Left kidney (tissue), 2 donors: Measurements from ENCODE around the gene COL28A1. TPM values are rescaled to one million over a fixed set of nuclear protein-coding genes. Genes with fewer than 3 reads are reported as not detected.
"Not testable (repeated sequence)": the region's sequence is repeated elsewhere in the genome, so short reads cannot be mapped to it uniquely, and the experiment has no call there.

Experiments
- DNase-seq: peaks from one replicate; pipeline ENCODE4 v3.0.0-alpha.2; 2013
- polyA plus RNA-seq: library from polyadenylated mRNA; unstranded; fragments of 120-200 nt; gene quantifications from one replicate; pipeline ENCODE4 v1.2.1, GENCODE V29; 2013; ENCODE audit not compliant: insufficient read length

COL28A1 gene
- polyA plus RNA-seq, 1 donor = 11.9 TPM

DNA sequence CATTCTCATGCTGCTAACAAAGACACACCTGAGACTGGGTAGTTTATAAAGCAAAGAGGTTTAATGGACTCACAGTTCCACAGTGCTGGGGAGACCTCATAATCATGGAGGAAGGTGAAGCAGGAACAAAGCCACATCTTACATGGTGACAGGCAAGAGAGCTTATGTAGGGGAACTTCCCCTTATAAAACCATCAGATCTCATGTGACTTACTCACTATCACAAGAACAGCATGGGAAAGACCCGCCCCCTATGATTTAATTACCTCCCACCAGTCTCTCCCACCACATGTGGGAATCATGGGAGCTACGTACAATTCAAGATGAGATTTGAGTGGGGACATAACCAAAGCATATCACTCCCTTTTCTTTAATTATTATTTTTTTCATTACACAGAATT, 16.6 kb downstream of the COL28A1 start:
- DNase-seq = no peak

DNA sequence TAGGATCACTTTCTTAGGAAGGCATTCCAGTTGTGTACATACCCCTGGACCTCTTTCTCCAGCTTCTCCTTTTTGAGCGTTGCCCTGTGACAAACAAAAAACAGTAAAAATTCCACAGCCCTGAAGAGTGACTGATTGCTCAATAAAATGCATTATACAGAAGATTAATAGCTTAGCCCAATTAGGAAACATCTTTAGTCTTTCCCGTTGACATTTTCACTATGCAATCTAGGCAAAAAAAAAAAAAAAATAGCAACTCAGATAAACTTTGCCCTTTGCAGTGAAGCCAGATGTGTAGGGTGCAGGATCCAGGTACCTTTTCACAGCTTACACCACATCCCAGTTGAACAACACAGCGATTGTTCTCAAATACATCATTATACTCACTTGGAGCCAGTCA, 17.9 kb downstream of the COL28A1 start:
- DNase-seq = peak; percentile 26

DNA sequence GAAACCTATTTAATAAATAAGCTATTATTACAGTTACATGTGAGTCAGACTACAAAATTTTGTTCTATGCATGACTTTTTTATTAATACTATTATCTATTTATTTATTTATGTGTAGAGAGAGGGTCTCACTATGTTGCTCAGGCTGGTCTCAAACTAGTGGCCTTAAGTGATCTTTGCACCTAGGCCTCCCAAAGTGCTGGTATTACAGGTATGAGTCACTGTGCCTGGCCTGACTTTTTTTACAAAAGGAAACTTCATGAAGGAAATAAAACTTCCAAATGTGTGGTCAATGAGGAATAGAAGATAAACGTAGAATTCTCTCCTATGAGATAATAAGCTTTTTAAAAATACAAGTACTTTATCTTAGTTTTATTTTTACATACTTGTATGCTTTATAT, 19.0 kb downstream of the COL28A1 start:
- no peak for DNase-seq

DNA sequence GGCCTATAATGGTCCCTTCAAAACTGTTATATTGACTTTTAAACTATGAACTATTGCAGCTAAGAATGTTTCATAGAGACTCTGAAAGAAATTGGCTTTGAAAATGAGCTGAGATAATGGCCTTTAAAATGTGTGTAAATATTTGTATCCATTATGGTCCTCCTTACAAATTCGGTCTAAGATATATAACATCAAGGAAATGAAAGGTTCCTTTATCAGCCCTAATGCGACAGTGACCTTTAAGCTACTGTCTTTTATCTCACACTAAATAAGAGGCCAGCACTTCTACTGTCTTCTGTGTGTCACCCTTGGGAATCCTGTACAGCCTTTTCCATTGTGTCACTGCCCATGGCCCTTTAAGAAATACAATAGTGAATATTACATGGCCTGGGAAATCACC, 19.5 kb downstream of the COL28A1 start:
- no peak for DNase-seq

DNA sequence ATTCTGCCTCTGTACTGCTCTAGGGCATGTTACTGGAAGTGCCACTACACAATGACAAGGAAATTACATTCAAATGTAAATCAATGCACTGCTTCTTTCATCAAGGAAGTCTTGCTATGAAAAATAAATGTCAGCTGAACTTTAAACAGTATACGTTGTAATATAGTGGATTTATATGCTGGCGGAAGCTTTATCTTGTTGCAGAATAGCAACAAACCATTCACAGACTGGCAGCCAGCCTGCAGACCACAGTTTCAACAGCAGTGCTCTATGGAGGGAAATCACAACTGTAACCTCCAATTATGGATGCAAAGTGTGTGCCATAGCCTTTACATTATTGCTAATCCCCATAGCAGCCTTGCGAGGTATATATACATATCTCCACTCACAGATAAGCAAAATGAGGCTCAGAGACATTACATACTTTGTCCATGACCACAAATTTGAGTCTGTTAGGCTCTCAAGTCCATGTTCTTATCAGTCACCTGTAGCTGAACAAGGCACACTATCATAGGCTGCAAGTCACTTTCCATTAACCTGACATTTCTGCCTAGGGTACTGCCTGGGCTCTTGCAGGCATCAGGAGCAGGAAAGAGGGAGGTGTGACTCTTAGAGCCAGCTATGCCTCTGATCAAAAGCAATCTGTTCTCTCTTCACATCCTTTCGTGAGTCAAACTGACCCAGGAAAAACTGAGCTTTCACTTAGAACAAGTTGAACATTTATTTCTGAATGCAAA, 22.6 kb downstream of the COL28A1 start:
- no peak for DNase-seq

DNA sequence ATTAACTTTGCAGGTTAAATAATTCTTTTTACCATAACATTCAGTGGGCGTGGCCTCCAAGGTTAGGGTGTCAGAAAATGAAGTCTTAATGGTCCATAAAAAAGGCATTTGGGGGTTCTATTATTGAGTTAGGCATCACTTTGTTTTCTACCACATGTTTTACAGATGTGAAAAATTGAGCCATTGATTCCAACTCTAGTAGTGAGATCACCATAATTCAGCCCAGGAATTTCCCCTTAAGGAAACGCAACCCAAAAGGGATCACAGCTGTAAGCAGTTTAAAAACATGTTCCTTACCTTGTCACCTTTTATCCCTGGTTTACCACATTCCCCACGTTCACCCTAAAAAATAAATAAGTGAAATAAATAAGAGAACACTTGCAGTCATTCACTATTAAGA, 24.9 kb downstream of the COL28A1 start:
- no peak for DNase-seq

DNA sequence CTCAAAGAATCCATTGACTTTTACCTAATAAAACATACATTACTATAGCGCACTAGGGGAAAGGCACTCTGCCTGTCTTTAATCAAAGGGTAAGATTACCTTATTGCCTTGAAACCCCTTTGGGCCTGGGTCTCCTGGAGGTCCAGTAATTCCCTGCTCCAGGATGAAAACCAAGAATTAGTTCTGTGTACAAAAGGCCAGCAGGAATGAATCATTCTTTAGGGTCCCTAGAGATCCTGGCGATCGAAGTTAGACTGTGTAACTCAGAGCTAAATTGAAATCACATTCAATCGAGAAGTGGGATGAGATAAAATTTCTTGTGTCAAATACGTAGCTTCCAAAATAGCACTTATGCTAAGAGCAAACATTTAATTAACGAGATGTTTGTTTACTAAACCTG, 29.8 kb downstream of the COL28A1 start:
- DNase-seq = no peak

DNA sequence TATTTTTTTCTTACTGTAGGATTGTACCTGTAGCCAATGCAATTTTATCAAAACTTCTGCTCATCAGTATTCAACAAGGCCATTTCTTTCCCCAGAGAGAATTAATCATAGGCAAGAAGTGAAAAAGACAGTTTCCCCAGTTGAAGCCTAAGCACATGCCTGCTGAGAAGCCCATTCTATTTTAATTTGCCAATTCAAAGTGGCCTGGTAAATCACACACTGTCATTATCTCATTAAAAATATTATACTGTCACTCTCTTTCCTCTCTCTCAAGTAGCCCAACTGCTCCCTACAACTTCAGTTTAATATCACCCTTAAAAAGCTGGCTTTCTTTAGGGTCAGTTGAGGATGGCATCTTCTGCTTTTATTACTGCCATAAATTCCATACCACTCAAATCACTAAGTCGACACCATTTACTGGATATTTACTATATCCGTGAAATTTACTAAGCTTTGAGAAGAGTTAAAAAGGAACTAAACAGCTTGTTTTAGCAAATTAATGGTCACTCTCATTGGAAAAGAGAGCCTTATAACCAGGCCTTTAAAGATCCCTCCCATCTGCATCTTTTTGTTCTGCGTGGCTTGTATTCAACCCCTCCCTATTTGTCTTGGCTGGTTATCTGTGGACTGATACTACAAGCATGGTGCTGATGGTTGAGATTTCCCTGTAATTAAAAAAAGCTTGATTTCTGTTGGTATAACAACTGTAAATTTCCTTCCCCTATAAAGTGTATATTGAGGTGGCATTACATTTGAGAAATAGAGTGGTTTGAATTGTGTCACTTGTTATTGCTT, 30.6 kb downstream of the COL28A1 start:
- no peak for DNase-seq

DNA sequence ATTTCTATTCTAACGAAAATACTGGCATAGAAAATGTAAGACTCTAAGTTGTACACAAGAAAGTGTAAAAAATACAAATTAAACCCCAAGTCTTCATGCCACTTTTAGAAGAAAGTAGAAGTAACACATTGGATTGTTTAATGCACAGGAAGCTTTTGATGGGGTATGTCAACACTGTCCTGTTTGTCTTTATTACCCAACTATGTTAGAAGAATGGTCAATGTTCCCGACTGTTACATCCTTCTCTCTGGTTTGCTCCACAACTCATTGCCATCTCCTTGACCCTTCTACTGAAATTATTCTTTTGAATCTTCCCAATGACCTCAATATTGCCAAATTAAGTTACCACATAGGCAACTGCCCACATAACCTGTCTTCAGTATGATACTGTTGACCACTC, 35.8 kb downstream of the COL28A1 start:
- DNase-seq = no peak

DNA sequence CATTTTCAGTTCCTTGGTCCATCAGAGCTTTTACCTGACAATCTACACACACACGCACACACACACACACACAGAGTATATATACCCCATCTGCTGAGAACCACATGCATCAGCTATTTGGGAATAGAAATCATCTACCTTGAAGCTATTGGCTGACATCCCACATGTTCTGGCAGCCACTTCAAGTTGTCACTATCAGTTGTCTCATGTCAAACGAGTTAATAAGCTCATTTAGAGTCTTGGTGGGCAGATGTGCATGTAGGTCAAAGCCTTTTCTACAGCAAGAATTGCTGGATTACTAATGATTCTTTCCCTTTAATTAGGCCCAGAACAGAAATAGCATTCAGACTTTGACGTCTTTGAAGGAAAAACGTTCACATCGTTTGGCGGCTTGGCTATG, 36.8 kb downstream of the COL28A1 start:
- DNase-seq = no peak

DNA sequence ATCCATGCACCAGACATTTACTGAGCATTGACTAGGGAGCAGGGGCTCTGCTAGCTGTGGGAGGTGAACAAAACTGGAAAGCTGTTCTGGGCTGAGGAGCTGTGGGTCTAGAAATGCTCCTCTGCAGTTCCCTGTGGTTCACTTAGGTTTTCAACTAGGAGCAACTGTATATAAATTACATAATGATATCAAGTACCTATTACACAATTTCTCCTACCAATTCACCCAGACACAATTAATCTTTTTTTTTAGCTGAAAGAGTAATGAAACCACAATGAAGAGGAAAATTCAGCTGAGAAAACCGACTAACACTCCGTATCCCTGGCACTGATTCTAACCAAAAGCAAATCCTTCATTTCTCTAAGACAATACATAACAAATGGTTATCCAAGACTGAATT, 39.4 kb downstream of the COL28A1 start:
- no peak for DNase-seq

DNA sequence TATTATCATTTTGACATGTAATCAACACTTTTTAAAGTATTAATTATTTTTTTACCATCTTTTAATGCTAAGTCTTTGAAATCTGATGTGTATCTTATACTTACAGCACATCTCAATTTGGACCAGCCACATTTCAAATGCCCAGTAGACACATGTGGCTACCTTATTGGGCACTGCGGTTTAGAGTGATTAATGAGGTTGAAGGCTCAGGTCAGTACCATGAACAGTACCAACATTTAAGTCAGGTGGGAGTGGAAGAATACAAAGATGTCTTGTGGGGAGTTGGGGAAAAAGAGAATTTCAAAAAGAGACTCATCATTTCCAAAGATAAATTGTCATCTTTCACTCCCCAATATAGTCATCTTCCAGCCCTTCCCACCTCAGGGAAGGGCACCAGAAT, 40.5 kb downstream of the COL28A1 start:
- no peak for DNase-seq

DNA sequence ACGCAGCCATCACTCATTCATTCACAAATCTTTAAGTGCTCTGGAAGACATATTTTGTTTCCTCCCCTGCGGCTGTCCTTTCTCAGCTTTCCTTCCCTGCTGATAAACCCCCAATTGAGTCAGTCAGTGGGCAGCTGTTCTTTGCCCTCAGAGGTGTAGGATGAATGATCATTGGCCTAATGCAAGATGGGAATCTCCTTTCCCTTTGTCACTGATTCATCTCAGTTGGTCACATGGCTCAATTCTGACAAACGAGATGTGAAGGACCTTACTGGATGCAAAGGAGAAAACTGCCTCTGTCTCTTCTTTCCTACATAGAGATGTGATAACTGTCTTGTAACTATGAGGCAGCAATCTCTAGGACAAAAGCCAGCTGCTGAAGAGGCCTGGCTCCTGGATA, 44.6 kb downstream of the COL28A1 start:
- no peak for DNase-seq

DNA sequence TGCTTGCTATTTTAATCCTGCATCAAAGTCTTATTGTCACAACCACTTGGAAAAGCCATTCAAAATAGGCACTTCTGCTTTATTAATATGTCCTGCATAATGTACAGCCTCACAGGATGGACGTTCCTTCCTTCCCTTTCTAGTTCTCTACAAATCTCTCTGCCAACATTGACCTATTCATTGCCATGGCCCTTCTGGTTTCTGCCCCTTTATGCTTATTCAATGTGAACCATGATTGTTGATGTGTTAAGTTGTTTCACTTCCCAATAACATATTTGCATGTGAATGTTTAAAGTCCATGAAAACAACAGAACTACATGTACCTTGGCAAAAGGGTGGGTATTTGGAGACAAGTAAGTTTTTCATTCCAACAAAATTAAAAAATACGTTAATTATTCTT, 45.7 kb downstream of the COL28A1 start:
- DNase-seq = no peak

DNA sequence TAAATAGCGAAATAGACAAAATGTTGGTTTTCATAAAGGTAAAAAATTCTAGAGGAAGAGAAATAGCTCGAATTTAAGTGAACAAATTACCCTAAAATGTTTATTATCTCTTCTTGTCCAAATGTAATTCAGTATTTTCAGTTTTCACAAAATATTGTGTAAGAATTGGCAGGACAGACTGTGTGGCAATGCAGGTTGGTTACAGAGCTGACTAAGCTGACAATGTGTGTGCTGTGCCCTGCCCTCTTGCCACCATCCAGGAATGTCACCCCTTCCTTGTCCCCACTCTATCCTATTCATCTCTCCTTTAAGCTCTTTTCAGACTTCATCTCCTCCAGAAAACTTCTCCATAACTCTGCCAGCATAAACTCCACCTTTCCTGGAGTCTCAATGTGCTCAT, 46.1 kb downstream of the COL28A1 start:
- no peak for DNase-seq

DNA sequence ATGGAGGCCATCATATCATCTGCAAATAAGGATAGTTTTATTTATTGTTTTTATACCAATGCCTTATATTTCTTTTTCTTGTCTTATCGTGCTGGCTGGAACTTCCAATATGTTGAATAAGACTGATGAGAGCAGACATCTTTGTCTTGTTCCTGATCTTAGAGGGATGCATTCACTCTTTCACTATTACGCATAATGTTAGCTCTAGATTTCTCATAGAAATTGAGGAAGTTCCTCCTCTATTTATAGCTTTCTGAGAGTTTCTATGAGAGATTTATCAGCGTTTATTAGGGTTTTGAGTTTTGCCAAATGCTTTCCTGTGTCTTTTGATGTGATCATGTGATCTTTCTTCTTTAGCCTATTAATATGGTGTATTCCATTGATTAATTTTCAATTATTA, 49.3 kb downstream of the COL28A1 start:
- no peak for DNase-seq

DNA sequence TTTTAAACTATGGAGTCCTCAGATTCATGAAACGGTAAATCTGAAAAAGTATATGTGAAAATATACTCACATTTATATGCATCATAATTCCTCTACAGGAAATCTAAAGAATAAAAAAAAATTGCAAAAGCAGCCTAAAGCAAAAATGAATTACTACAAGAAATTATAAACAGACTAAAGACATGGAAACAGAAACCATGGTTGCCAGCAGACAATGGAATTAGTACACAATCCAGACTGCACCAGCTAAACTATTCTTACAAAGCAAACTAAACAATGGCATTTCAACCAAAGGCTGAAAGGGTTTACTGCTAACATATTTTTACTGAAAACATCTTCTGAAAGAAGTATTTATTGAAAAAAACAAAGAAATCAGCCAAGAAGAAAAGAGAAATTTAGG, 51.6 kb downstream of the COL28A1 start:
- no peak for DNase-seq

DNA sequence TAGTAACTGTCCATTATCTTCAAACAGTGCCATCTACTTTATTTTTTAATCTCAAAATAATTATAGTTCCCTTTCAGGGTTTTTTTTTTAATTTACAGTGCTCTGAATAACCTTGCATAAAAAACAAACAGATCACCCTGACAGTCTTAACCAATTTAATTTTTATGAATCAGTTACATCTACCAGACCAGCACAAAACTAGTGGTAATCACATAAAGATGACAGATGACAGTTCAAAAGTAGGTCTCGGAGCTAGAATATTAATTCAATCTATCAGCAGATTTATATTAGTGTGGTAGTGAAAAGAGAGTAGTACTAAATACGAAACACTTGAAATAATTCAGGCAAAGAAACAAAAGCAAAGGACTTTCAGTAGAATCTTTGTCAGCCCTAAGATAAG, 53.9 kb downstream of the COL28A1 start:
- DNase-seq = no peak

DNA sequence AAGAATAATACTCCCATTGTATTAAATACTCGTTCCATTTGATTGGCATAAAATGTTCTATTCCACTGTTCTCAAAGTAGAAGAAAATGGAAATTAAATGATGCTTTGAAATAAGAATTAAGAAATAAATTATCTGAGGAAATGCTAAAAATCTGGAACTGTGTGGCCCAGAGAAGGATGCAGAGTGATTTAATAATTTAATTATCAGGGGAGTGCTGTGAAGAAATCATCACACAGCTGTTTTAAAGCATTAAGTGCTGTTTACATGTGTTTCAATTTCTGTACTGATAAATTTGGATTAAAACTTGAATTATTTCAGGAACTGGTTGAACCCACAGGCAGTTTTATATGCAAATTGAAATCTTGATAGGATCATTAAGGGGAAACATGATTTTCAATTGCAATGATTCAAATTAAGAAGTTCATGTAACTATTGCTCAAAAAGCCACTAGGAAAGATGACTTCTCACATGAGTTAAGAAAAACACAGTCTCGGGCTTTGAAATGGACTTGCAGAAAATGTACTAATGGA, 56.3 kb downstream of the COL28A1 start:
- no peak for DNase-seq

DNA sequence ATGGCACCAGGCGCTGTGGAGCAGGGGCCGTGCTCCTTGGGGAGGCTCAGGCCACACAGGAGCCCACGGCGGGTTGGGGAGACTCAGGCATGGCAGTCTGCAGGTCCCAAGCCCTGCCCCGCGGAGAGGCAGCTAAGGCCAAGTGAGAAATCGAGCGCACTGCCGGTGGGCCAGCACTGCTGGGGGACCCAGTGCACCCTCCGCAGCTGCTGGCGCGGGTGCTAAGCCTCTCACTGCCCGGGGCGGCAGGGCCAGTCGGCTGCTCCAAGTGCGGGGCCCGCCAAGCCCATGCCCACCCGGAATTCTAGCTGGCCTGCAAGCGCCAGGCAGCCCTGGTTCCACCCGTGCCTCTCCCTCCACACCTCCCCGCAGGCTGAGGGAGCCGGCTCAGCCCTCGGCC, 57.1 kb downstream of the COL28A1 start:
- no peak for DNase-seq

DNA sequence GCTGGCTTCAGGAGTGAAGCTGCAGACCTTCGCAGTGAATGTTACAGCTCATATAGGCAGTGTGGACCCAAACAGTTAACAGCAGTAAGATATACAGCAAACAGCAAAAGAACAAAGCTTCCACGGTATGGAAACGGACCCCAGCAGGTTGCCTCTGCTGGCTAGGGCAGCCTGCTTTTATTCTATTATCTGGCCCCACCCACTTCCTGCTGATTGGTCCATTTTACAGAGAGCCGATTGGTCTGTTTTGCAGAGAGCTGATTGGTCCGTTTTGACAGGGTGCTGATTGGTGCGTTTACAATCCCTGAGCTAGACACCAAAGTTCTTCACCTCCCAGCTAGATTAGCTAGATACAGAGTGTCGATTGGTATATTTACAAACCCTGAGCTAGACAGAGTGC, 58.0 kb downstream of the COL28A1 start:
- DNase-seq = not testable (repeated sequence)

DNA sequence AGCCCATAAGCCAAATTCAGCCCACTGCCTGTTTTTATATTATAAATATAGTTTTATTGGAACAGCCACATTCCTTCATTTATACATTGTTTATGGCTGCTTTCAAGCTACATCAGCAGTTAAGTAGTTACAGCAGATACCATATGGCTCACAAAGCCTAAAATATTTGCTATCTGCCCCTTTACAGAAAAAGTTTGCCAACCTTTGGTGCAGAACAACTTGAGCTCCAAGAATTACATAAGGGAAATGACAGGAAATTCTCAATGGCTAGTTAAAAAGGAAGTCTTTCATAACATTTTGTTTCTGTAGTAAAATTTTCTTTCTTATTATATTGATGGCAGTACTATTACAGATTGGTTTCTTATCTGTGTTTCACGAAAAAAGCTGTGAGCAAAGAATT, 59.3 kb downstream of the COL28A1 start:
- no peak for DNase-seq

DNA sequence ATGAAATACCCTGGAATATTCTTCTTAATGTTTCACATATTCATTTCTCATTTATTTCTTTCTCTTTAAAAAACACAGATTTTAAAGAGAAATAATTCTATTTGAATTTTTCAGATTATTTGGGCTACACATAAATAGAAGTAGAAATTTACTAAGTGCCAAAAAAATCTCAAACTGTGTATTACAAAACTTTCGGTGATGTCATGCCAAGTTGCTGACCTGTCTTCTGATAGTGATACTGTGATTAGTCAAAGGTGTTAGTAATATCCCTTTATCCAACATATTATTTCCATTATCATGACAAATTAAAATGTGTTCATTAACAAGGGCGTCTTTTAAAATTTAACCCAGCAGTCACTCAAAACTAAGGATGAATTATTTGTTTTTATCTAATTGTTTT, 60.1 kb downstream of the COL28A1 start:
- DNase-seq = no peak

DNA sequence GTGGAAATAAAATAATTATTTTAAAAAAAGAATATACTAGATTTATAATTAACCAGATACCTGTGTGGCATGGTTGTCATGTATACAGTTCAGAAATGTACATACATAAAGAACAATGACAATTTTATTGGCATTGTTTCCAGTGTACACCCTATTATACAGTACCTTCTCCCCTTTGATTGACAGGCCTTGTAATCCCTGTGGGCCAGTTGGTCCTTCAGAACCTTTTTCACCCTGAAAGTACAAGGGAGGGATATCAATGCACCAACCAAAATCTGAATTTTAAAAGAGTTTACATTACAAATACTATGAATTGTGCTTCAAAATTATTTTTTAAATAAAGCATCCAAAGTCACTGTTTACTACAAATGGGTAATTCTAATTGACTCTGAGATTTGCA, 61.2 kb downstream of the COL28A1 start:
- no peak for DNase-seq
